Esophagus muscularis mucosa (tissue), 4 donors: ENCODE results near the gene KCNN2.

Experiments used
- EP300 ChIP-seq: sonication (generic); formaldehyde crosslinking; IDR thresholded peaks from one replicate; pipeline ENCODE4 v1.6.1; 2017; ENCODE audit warnings: antibody characterized with exemption
- POLR2A ChIP-seq: fragments of 450-650 bp; IDR thresholded peaks from one replicate; pipeline ENCODE4 v1.6.1; 2017; ENCODE audit warnings: antibody characterized with exemption, moderate library complexity, mild to moderate bottlenecking, low read depth
- POLR2AphosphoS5 ChIP-seq, 2 donors: sonication (generic); formaldehyde crosslinking; IDR thresholded peaks; one replicate each; pipeline ENCODE4 v1.6.1; 2017; ENCODE audit warnings: antibody characterized with exemption in 2 of 2
- TF ChIP-seq, protein P1 (sequence below), 3 experiments: fragments of 200-600 bp in 2 of 3; fragments of 450-650 bp in 1 of 3; sonication (generic) in 2 of 3; IDR thresholded peaks; one replicate each; pipeline ENCODE4 v1.5.1; 2017 to 2019; ENCODE audit warnings: antibody characterized with exemption in 3 of 3, mild to moderate bottlenecking in 2 of 3, moderate library complexity in 1 of 3

DNA sequence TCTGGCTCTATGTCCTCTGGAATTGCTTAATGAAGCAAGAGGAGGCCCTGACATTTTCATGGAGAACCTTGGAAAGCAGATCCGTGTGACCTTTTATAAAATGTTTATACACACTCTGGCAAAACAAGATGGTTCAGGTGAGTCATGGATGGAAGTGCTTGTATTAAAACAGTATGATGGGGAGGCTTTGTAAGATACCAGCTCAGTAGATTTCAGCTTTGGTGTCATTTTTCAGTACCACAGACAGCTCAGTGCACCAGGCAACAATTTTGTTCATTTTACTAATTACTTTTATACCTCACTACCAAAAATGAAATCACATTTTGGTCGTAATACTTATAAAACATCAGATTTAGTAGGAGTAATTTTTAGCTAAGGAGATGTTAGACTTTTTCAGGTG, 5.2 kb downstream of the KCNN2 start:
- TF ChIP-seq, protein P1, sequence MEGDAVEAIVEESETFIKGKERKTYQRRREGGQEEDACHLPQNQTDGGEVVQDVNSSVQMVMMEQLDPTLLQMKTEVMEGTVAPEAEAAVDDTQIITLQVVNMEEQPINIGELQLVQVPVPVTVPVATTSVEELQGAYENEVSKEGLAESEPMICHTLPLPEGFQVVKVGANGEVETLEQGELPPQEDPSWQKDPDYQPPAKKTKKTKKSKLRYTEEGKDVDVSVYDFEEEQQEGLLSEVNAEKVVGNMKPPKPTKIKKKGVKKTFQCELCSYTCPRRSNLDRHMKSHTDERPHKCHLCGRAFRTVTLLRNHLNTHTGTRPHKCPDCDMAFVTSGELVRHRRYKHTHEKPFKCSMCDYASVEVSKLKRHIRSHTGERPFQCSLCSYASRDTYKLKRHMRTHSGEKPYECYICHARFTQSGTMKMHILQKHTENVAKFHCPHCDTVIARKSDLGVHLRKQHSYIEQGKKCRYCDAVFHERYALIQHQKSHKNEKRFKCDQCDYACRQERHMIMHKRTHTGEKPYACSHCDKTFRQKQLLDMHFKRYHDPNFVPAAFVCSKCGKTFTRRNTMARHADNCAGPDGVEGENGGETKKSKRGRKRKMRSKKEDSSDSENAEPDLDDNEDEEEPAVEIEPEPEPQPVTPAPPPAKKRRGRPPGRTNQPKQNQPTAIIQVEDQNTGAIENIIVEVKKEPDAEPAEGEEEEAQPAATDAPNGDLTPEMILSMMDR (IDR thresholded peaks at IDR 0.05): no peak
- TF ChIP-seq POLR2A: no peak
- TF ChIP-seq EP300: no peak
- TF ChIP-seq POLR2AphosphoS5 (IDR thresholded peaks at IDR 0.05): no peak
